Mesendoderm (in vitro differentiated cells): ENCODE data around the gene CALML3.

Experiments used
- DNase-seq: peaks from one replicate; pipeline ENCODE4 v3.0.0; 2013
- H2AK5ac ChIP-seq: 2 replicates; pipeline ENCODE4 v1.6.1; 2013; ENCODE audit warnings: low read length, inconsistent platforms
- H2BK120ac ChIP-seq: 2 replicates; pipeline ENCODE4 v1.6.1; 2013; ENCODE audit warnings: low read depth, mild to moderate bottlenecking, low read length, moderate library complexity, mixed read lengths
- H2BK15ac ChIP-seq: replicated peaks from 2 replicates; pipeline ENCODE4 v1.6.1; 2013; ENCODE audit warnings: low read depth, mild to moderate bottlenecking, moderate library complexity
- H2BK5ac ChIP-seq: 2 replicates; pipeline ENCODE4 v1.6.1; 2013; ENCODE audit warnings: low read length, inconsistent platforms
- H3K18ac ChIP-seq: 2 replicates; pipeline ENCODE4 v1.6.1; 2013; ENCODE audit warnings: mild to moderate bottlenecking, low read length, mixed read lengths
- H3K23ac ChIP-seq: one replicate; pipeline ENCODE4 v1.6.1; 2013; ENCODE audit warnings: low read length
- H3K27ac ChIP-seq: 2 replicates; pipeline ENCODE4 v1.5.1; 2013; ENCODE audit warnings: low read depth, mild to moderate bottlenecking, inconsistent platforms, low read length, moderate library complexity
- H3K27me3 ChIP-seq: 2 replicates; pipeline ENCODE4 v1.6.1; 2013; ENCODE audit warnings: low read length, control low read depth, mild to moderate bottlenecking, inconsistent platforms; ENCODE audit not compliant: insufficient read depth, poor library complexity
- H3K36me3 ChIP-seq: 2 replicates; pipeline ENCODE4 v1.6.1; 2013; ENCODE audit warnings: low read length, inconsistent platforms; ENCODE audit not compliant: control insufficient read depth, insufficient read depth
- H3K4ac ChIP-seq: one replicate; pipeline ENCODE4 v1.6.1; 2013; ENCODE audit warnings: low read depth, mild to moderate bottlenecking, low read length, moderate library complexity
- H3K4me1 ChIP-seq: 2 replicates; pipeline ENCODE4 v1.6.1; 2013; ENCODE audit warnings: low read depth, low read length, inconsistent platforms; ENCODE audit not compliant: control insufficient read depth
- H3K4me2 ChIP-seq: 2 replicates; pipeline ENCODE4 v1.6.1; 2013; ENCODE audit warnings: low read length
- H3K4me3 ChIP-seq: 2 replicates; pipeline ENCODE4 v1.5.1; 2013; ENCODE audit warnings: mild to moderate bottlenecking, low read length
- H3K56ac ChIP-seq: one replicate; pipeline ENCODE4 v1.6.1; 2013; ENCODE audit warnings: low read length
- H3K79me1 ChIP-seq: 2 replicates; pipeline ENCODE4 v1.6.1; 2013; ENCODE audit warnings: low read length, inconsistent platforms
- H3K79me2 ChIP-seq: 2 replicates; pipeline ENCODE4 v1.6.1; 2013; ENCODE audit warnings: mild to moderate bottlenecking, low read length; ENCODE audit not compliant: control insufficient read depth, insufficient read depth
- H3K9ac ChIP-seq: 2 replicates; pipeline ENCODE4 v1.6.1; 2013; ENCODE audit warnings: low read length, inconsistent platforms
- H4K5ac ChIP-seq: one replicate; pipeline ENCODE4 v1.6.1; 2013; ENCODE audit warnings: low read length
- H4K8ac ChIP-seq: one replicate; pipeline ENCODE4 v1.6.1; 2013; ENCODE audit warnings: low read depth, mild to moderate bottlenecking, control low read depth, low read length, moderate library complexity
- WGBS: extraction: QIAGEN DNeasy Blood & Tissue Kit; methylation state at CpG from one replicate; pipeline ENCODE4 v1.1.7; 2013; ENCODE audit warnings: low lambda C conversion rate, missing lambda C conversion rate; ENCODE audit not compliant: insufficient coverage; ENCODE audit errors: extremely low coverage; 5-methylcytosine and 5-hydroxymethylcytosine counted together

The CALML3 gene

DNA sequence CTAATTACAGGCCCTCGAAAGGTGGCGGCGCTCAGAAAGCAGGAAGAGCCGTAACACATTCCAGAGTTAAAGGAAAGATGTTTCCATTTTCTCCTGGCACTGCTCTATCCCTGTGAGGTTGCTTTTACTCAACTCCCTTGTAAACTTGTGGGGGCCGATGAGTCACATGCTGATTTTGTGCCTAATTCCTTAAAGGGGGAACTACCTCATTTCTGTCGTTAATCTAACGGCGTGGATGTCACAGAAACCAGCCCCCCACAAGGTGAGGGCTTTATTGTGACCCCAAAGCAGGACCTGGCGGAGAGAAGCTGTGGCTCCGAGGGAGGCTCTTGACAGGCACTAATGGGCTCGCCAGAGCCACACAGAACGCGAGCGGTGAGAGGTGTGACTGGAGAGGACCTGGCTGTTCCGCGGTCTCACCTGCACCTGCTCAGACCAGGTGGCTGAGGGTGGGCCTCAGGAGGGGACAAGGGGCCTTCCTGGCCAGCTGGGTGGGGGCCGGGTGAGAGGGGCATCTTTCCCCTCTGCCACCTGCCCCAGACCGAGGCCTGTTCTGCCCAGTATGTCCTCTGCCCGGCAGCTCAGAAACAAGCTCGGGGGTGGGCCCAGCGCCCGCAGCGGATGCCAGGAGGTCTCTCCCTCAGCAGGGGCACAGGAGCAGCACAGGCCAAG lies 50.9 kb downstream of the CALML3 start:
- no peak overlapping the region for H4K5ac ChIP-seq
- H3K79me2 ChIP-seq: no peaks in the 10 kb centered on the region
- H3K18ac ChIP-seq: no peak overlapping the region
- H2BK120ac ChIP-seq: no peak overlapping the region
- H3K4me1 ChIP-seq: no peaks in the 10 kb centered on the region
- DNase-seq: no peak
- H3K23ac ChIP-seq: no peak overlapping the region
- no peak overlapping the region for H3K9ac ChIP-seq
- H3K4me2 ChIP-seq: no peak overlapping the region
- H2AK5ac ChIP-seq: no peak overlapping the region
- H3K4me3 ChIP-seq: no peak overlapping the region
- no peak overlapping the region for H2BK5ac ChIP-seq
- H3K79me1 ChIP-seq: no peaks in the 10 kb centered on the region
- no peak overlapping the region for H4K8ac ChIP-seq
- no peaks in the 10 kb centered on the region for H3K27me3 ChIP-seq
- H3K36me3 ChIP-seq: no peaks in the 10 kb centered on the region
- WGBS: no CpG with 5 or more reads among the region's 23 CpGs
- H3K27ac ChIP-seq: no peak overlapping the region
- no peak overlapping the region for H3K4ac ChIP-seq
- no peak overlapping the region for H2BK15ac ChIP-seq
- no peak overlapping the region for H3K56ac ChIP-seq

DNA sequence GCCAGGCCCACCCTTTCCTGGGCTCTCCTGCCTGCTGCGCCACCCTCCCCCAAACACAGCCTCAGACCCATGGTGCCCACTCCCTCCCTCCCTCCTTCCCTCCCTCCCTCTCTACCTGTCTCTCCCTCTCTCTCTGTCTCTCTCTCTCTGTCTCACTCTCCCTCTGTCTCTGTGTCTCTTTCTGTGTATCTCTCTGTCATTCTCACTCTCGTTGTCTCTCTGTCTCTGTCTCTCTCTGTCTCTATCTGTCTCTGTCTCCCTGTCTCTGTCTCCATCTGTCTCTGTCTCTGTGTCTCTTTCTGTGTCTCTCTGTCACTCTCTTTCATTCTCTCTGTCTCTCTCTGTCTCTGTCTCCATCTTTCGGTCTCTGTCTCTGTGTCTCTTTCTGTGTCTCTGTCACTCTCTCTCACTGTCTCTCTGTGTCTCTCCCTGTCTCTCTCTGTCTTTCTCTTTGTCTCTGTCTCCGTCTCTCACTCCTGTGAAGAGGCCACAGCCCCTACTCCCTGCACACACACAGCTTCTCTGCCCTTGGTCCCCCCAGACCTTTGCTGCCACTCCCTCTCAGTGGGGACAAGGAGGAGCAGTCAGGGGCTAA lies 51.5 kb downstream of the CALML3 start:
- no peak overlapping the region for H4K8ac ChIP-seq
- H2BK120ac ChIP-seq: no peak overlapping the region
- H3K18ac ChIP-seq: no peak overlapping the region
- H3K4ac ChIP-seq: no peak overlapping the region
- H2AK5ac ChIP-seq: no peak overlapping the region
- no peak overlapping the region for H4K5ac ChIP-seq
- no peak overlapping the region for H3K56ac ChIP-seq
- no peaks in the 10 kb centered on the region for H3K79me1 ChIP-seq
- H3K27me3 ChIP-seq: no peaks in the 10 kb centered on the region
- H3K4me1 ChIP-seq: no peaks in the 10 kb centered on the region
- DNase-seq: no peak
- H3K4me3 ChIP-seq: no peak overlapping the region
- H3K36me3 ChIP-seq: no peaks in the 10 kb centered on the region
- no peak overlapping the region for H3K4me2 ChIP-seq
- no peak overlapping the region for H2BK15ac ChIP-seq
- H3K9ac ChIP-seq: no peak overlapping the region
- no peak overlapping the region for H2BK5ac ChIP-seq
- H3K23ac ChIP-seq: no peak overlapping the region
- H3K79me2 ChIP-seq: no peaks in the 10 kb centered on the region
- no CpG with 5 or more reads among the region's 4 CpGs for WGBS
- H3K27ac ChIP-seq: no peak overlapping the region
